Measurements from ENCODE around the gene PJA2. TPM values are rescaled to one million over a fixed set of nuclear protein-coding genes. Genes with fewer than 3 reads are reported as not detected.
"Not testable (repeated sequence)": the region's sequence is repeated elsewhere in the genome, so short reads cannot be mapped to it uniquely, and the experiment has no call there.

The PJA2 gene
- total RNA-seq: 10 to 100 TPM; 66.1 to 67.1 TPM

- POLR2A ChIA-PET: interaction anchor here (0.5 to 2.6 kb wide), 12 partner anchors 23 to 1028 kb away, joined by 3 to 33 read pairs (median 4); partner anchors contain the start of genes FBXL17 and MAN2A1
- peaks cover 34% of the 10 kb centered on the region for H3K4me1 Mint-ChIP-seq
- H3K4me3 Mint-ChIP-seq: peak within 1 kb of the TSS; percentile 100
- DNase-seq: peak; percentile 96
- H3K9me3 Mint-ChIP-seq: peaks cover 8% of the 10 kb centered on the region
- peaks cover 36% of the 10 kb centered on the region for H3K36me3 Mint-ChIP-seq (ENCODE audit: low read depth)
- CTCF ChIA-PET: interaction anchor here (0.7 to 1.6 kb wide), 3 partner anchors 47 to 279 kb away, joined by 3 to 7 read pairs (median 3); no protein-coding TSS in a partner anchor
- H3K27ac Mint-ChIP-seq: peak within 1 kb of the TSS; percentile 100
- no peaks in the 10 kb centered on the region for H3K27me3 Mint-ChIP-seq
Measured at GRCh38 chr5:109409844-109410388, at the start of gene PJA2. Gene PJA2, minus strand, starts transcription at chr5:109409974. Its CDS starts 26,541 bp downstream, at chr5:109383433.

GRCh38 chr5:109455598-109456096 is 45.9 kb upstream of the PJA2 start:
- peaks cover 10% of the 10 kb centered on the region for H3K4me1 Mint-ChIP-seq
- ChIA-PET CTCF (no interaction called here), POLR2A (no interaction called here)
- H3K36me3 Mint-ChIP-seq (ENCODE audit: low read depth): no peaks in the 10 kb centered on the region
- DNase-seq: peak; percentile 17
- H3K27me3 Mint-ChIP-seq: peaks cover 7% of the 10 kb centered on the region
- H3K9me3 Mint-ChIP-seq: no peaks in the 10 kb centered on the region
- peak overlapping the region; percentile 21 for H3K27ac Mint-ChIP-seq
- no peak overlapping the region for H3K4me3 Mint-ChIP-seq

- no peaks in the 10 kb centered on the region for H3K9me3 Mint-ChIP-seq
Measured at GRCh38 chr5:109454731-109455505, 45.1 kb upstream of the PJA2 start.

GRCh38 chr5:109453251-109453650 is 43.5 kb upstream of the PJA2 start:
- DNase-seq: no peak
- Mint-ChIP-seq H3K36me3 (ENCODE audit: low read depth) (no peaks in the 10 kb centered on the region), H3K4me1 (peaks cover 10% of the 10 kb centered on the region), H3K9me3 (no peaks in the 10 kb centered on the region), H3K27ac (no peak overlapping the region), H3K4me3 (no peak overlapping the region), H3K27me3 (no peaks in the 10 kb centered on the region)
- CTCF ChIA-PET: no interaction called here
- POLR2A ChIA-PET: no interaction called here

More at GRCh38 chr5:109454731-109455505, 45.1 kb upstream of the PJA2 start:
- no peak for DNase-seq
- H3K27me3 Mint-ChIP-seq: peaks cover 3% of the 10 kb centered on the region
- peaks cover 10% of the 10 kb centered on the region for H3K4me1 Mint-ChIP-seq
- ChIA-PET CTCF (no interaction called here), POLR2A (no interaction called here)
- no peaks in the 10 kb centered on the region for H3K36me3 Mint-ChIP-seq (ENCODE audit: low read depth)
- no peak overlapping the region for H3K4me3 Mint-ChIP-seq
- no peak overlapping the region for H3K27ac Mint-ChIP-seq

- CTCF ChIA-PET: no interaction called here
- POLR2A ChIA-PET: no interaction called here
Measured at GRCh38 chr5:109452661-109453060, 42.9 kb upstream of the PJA2 start.

GRCh38 chr5:109451146-109451545 is 41.4 kb upstream of the PJA2 start:
- DNase-seq: no peak
- H3K4me1 Mint-ChIP-seq: peaks cover 10% of the 10 kb centered on the region
- H3K27me3 Mint-ChIP-seq: no peaks in the 10 kb centered on the region
- no peaks in the 10 kb centered on the region for H3K9me3 Mint-ChIP-seq
- CTCF ChIA-PET: no interaction called here
- POLR2A ChIA-PET: no interaction called here
- H3K4me3 Mint-ChIP-seq: no peak overlapping the region
- H3K27ac Mint-ChIP-seq: no peak overlapping the region
- no peaks in the 10 kb centered on the region for H3K36me3 Mint-ChIP-seq (ENCODE audit: low read depth)

More at GRCh38 chr5:109452661-109453060, 42.9 kb upstream of the PJA2 start:
- no peak overlapping the region for H3K27ac Mint-ChIP-seq
- H3K4me1 Mint-ChIP-seq: peaks cover 10% of the 10 kb centered on the region
- H3K36me3 Mint-ChIP-seq (ENCODE audit: low read depth): no peaks in the 10 kb centered on the region
- no peaks in the 10 kb centered on the region for H3K27me3 Mint-ChIP-seq
- no peak overlapping the region for H3K4me3 Mint-ChIP-seq
- DNase-seq: no peak
- H3K9me3 Mint-ChIP-seq: no peaks in the 10 kb centered on the region

GRCh38 chr5:109450129-109450877 is 40.5 kb upstream of the PJA2 start:
- H3K36me3 Mint-ChIP-seq (ENCODE audit: low read depth): no peaks in the 10 kb centered on the region
- H3K27ac Mint-ChIP-seq: no peak overlapping the region
- ChIA-PET CTCF (no interaction called here), POLR2A (no interaction called here)
- no peak overlapping the region for H3K4me3 Mint-ChIP-seq
- peaks cover 2% of the 10 kb centered on the region for H3K4me1 Mint-ChIP-seq
- no peaks in the 10 kb centered on the region for H3K27me3 Mint-ChIP-seq
- H3K9me3 Mint-ChIP-seq: no peaks in the 10 kb centered on the region
- no peak for DNase-seq

GRCh38 chr5:109448838-109449237 is 39.1 kb upstream of the PJA2 start:
- Mint-ChIP-seq H3K9me3 (no peaks in the 10 kb centered on the region), H3K4me1 (no peaks in the 10 kb centered on the region), H3K27me3 (no peaks in the 10 kb centered on the region), H3K4me3 (no peak overlapping the region), H3K36me3 (ENCODE audit: low read depth) (no peaks in the 10 kb centered on the region), H3K27ac (no peak overlapping the region)
- CTCF ChIA-PET: no interaction called here
- no peak for DNase-seq
- POLR2A ChIA-PET: no interaction called here

GRCh38 chr5:109439590-109439989 is 29.8 kb upstream of the PJA2 start:
- Mint-ChIP-seq H3K27me3 (peaks cover 4% of the 10 kb centered on the region), H3K4me1 (no peaks in the 10 kb centered on the region), H3K27ac (no peak overlapping the region), H3K36me3 (ENCODE audit: low read depth) (no peaks in the 10 kb centered on the region), H3K4me3 (no peak overlapping the region), H3K9me3 (no peaks in the 10 kb centered on the region)
- CTCF ChIA-PET: interaction anchor here (1.2 to 1.3 kb wide), 2 partner anchors 249 to 520 kb away, joined by 3 read pairs; no protein-coding TSS in a partner anchor
- POLR2A ChIA-PET: no interaction called here
- no peak for DNase-seq

- no peaks in the 10 kb centered on the region for H3K36me3 Mint-ChIP-seq (ENCODE audit: low read depth)
- CTCF ChIA-PET: no interaction called here
- no peak overlapping the region for H3K4me3 Mint-ChIP-seq
- POLR2A ChIA-PET: no interaction called here
- peaks cover 4% of the 10 kb centered on the region for H3K27me3 Mint-ChIP-seq
- no peak overlapping the region for H3K27ac Mint-ChIP-seq
- no peaks in the 10 kb centered on the region for H3K9me3 Mint-ChIP-seq
- H3K4me1 Mint-ChIP-seq: no peaks in the 10 kb centered on the region
- DNase-seq: no peak
Measured at GRCh38 chr5:109426075-109426474, 16.3 kb upstream of the PJA2 start.

- H3K36me3 Mint-ChIP-seq (ENCODE audit: low read depth); DNase-seq; CTCF ChIA-PET; H3K27me3 Mint-ChIP-seq; H3K9me3 Mint-ChIP-seq; H3K4me3 Mint-ChIP-seq; H3K4me1 Mint-ChIP-seq; POLR2A ChIA-PET; H3K27ac Mint-ChIP-seq: not testable (repeated sequence)
Measured at GRCh38 chr5:109425521-109425920, 15.7 kb upstream of the PJA2 start.

- Mint-ChIP-seq H3K4me1 (no peaks in the 10 kb centered on the region), H3K36me3 (ENCODE audit: low read depth) (no peaks in the 10 kb centered on the region), H3K4me3 (no peak overlapping the region), H3K9me3 (no peaks in the 10 kb centered on the region), H3K27me3 (peaks cover 19% of the 10 kb centered on the region), H3K27ac (no peak overlapping the region)
- CTCF ChIA-PET: no interaction called here
- DNase-seq: no peak
- POLR2A ChIA-PET: no interaction called here
Measured at GRCh38 chr5:109421956-109422355, 12.2 kb upstream of the PJA2 start.

GRCh38 chr5:109418712-109419352 is 9.1 kb upstream of the PJA2 start:
- POLR2A ChIA-PET: interaction anchor here (1.2 kb wide), 1 partner anchor 1036 kb away, joined by 3 read pairs; the partner anchor contains the start of gene FBXL17
- Mint-ChIP-seq H3K4me1 (no peaks in the 10 kb centered on the region), H3K4me3 (no peak overlapping the region), H3K27me3 (peaks cover 17% of the 10 kb centered on the region), H3K36me3 (ENCODE audit: low read depth) (peaks cover 8% of the 10 kb centered on the region), H3K9me3 (peaks cover 8% of the 10 kb centered on the region), H3K27ac (no peak overlapping the region)
- CTCF ChIA-PET: no interaction called here
- no peak for DNase-seq

Measured in activated CD4-positive, alpha-beta memory T cell treated with anti-CD3 and anti-CD28 coated beads, Interleukin-2, amount 10 ng/mL, durations not matched to agents 7 days and 5 days (primary cell).